SJCRH30 (cell line): ENCODE data around the gene ZNF215. TPM values are rescaled to one million over a fixed set of nuclear protein-coding genes. Genes with fewer than 3 reads are reported as not detected.

Experiments used
- DNase-seq, 2 experiments: peaks; one replicate each; pipeline ENCODE4 v3.0.0-alpha.2; 2015 to 2020
- H3K27ac ChIP-seq: fragments of 250-450 bp; sonication (Bioruptor Pico); 2 replicates; pipeline ENCODE4 v1.5.1; 2020; ENCODE audit warnings: mild to moderate bottlenecking, moderate library complexity
- H3K27me3 ChIP-seq: fragments of 250-450 bp; sonication (Bioruptor Pico); 2 replicates; pipeline ENCODE4 v1.5.1; 2020; ENCODE audit warnings: mild to moderate bottlenecking, moderate library complexity
- H3K36me3 ChIP-seq: fragments of 250-450 bp; sonication (Bioruptor Pico); 2 replicates; pipeline ENCODE4 v1.5.1; 2020; ENCODE audit warnings: mild to moderate bottlenecking, moderate library complexity
- H3K4me1 ChIP-seq: fragments of 250-450 bp; sonication (Bioruptor Pico); 2 replicates; pipeline ENCODE4 v1.5.1; 2020; ENCODE audit warnings: mild to moderate bottlenecking, moderate library complexity
- H3K4me3 ChIP-seq: fragments of 250-450 bp; sonication (Bioruptor Pico); 2 replicates; pipeline ENCODE4 v1.5.1; 2020; ENCODE audit warnings: mild to moderate bottlenecking, moderate library complexity
- H3K9me3 ChIP-seq: fragments of 250-450 bp; sonication (Bioruptor Pico); replicated peaks from 2 replicates; pipeline ENCODE4 v1.5.1; 2020; ENCODE audit warnings: mild to moderate bottlenecking, moderate library complexity
- total RNA-seq: library from RNA; depleted of rRNA; stranded (reverse); fragments of >200 nt; shearing (Covaris generic); gene quantifications from 2 replicates; pipeline ENCODE4 v1.2.3, GENCODE V29; 2014; rRNA removed

The ZNF215 gene
- total RNA-seq, 1 experiment from 2014 or later: not detected

DNA sequence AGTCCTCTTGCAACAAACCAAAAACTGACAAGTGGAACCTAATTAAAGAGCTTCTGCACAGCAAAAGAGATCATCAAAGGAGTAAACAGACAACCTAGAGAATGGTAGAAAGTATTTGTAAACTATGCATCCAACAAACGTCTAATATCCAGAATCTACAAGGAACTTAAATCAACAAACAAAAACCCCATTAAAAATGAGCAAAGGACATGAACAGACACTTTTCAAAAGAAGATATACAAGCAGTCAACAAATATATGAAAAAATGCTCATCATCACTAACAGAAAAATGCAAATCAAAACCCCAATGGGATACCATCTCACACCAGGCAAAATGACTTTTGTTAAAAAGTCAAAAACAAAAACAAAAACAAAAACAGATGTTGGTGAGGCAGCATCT lies 60.3 kb downstream of the ZNF215 start:
- no peaks in the 10 kb centered on the region for H3K36me3 ChIP-seq
- H3K27me3 ChIP-seq: no peaks in the 10 kb centered on the region
- no peak for DNase-seq
- no peak overlapping the region for H3K27ac ChIP-seq
- no peaks in the 10 kb centered on the region for H3K9me3 ChIP-seq
- no peaks in the 10 kb centered on the region for H3K4me1 ChIP-seq
- H3K4me3 ChIP-seq: no peak overlapping the region

DNA sequence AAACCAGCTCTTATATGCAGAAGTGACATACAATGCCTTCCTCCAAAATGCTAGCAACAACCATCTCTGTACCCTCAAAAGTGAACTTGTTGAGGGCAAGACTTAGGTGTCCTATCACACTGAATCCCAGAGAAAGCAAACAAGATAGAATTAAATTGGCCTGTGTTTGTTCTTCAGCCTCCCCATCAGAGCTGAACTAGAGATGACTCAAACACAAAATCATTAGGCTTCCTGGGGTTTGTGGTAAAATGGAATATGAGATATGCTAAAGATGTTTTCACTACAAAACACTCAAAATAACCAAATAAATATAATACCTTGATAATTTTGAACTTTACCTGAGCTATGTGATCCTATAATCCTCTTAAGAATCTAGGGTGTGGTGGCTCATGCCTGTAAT lies 62.3 kb downstream of the ZNF215 start:
- H3K4me3 ChIP-seq: no peak overlapping the region
- H3K9me3 ChIP-seq: no peaks in the 10 kb centered on the region
- H3K36me3 ChIP-seq: no peaks in the 10 kb centered on the region
- no peaks in the 10 kb centered on the region for H3K4me1 ChIP-seq
- no peak overlapping the region for H3K27ac ChIP-seq
- no peak for DNase-seq
- no peaks in the 10 kb centered on the region for H3K27me3 ChIP-seq

DNA sequence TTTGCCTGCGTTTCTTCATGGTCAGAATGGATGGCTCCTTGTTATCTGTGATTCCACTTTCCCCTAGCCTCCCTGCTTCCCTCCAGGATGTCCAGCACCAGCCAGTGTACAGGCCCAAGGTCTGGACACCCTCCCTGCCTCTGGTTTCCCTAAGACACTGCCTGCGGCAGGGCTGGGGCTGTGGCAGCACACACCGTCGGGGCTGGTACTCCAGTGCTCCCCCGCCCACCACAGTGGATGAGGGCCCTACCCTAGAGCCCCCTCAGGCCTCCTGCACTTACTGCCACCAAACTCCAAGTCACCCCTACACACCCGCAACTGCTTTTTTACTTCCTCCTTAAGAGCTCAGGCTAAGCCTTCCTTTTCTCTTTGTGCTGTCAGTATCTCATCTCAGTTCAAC lies 65.0 kb downstream of the ZNF215 start:
- Histone ChIP-seq H3K27me3 (no peaks in the 10 kb centered on the region), H3K27ac (no peak overlapping the region), H3K36me3 (no peaks in the 10 kb centered on the region), H3K9me3 (no peaks in the 10 kb centered on the region), H3K4me3 (no peak overlapping the region), H3K4me1 (no peaks in the 10 kb centered on the region)
- DNase-seq: no peak

DNA sequence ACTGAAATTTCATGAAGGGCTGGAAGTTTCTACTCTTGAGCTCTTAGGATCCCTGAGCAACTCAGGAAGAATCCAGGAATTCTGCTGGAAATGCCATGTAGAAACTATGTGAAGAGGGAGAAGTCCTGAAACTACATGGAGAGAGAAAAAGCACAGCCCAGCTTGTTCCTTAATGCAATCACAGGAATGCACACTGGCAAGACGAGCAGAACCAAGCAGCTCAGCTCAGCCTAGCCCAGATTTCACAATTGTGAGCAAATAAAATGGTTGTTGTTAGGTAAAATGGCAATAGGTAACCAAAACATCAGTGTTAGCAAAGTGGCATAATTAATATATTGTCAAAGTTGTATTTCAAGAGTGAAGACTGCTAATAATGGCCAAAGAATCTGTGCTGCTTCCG lies 65.8 kb downstream of the ZNF215 start:
- no peak for DNase-seq
- H3K27me3 ChIP-seq: no peaks in the 10 kb centered on the region
- H3K4me3 ChIP-seq: no peak overlapping the region
- H3K27ac ChIP-seq: no peak overlapping the region
- H3K9me3 ChIP-seq: no peaks in the 10 kb centered on the region
- no peaks in the 10 kb centered on the region for H3K4me1 ChIP-seq
- no peaks in the 10 kb centered on the region for H3K36me3 ChIP-seq

DNA sequence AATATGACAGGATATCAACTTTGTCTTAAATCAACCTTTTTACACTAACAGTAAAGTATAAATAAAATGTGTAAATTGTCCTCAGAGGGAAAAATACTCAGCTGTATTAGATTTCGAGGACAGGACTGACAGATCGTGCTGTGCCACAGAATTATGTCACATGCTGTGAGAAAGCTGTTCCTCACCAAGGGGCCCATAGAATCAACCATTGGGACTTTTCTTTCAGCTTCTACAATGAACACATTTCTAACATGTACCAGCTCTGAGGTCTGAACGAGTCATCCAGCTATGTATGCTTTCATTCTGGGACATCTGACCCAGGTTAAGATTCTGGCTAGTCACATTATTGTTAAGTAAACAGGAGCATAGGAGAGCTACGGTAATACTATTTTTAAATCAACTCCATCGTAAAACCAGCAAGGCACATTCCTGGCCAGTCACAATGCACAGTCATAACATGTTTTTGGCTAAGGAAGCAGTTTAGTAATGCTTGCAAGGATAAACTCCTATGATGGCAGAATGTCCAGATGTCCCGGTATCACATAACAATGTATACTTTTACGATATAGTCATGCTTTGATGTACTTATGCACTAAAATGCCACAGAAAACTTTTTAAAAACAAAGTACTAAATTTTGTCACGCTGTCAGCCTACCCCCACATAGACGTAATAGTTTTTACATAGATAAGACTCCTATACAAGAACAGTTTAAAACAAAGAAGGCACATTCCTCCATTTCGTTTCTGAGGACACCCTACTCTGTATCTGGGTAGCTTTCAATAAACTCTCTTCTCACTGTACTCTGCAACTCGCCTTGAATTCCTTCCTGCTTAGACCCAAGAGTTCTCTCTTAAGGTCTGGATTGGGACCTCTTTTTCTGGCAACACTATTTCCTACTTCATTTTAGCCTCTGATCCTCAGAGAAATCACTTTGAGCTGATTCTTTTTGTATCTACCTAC lies 66.5 kb downstream of the ZNF215 start:
- Histone ChIP-seq H3K4me3 (no peak overlapping the region), H3K4me1 (no peaks in the 10 kb centered on the region), H3K36me3 (no peaks in the 10 kb centered on the region), H3K9me3 (no peaks in the 10 kb centered on the region), H3K27ac (no peak overlapping the region), H3K27me3 (no peaks in the 10 kb centered on the region)
- no peak for DNase-seq

DNA sequence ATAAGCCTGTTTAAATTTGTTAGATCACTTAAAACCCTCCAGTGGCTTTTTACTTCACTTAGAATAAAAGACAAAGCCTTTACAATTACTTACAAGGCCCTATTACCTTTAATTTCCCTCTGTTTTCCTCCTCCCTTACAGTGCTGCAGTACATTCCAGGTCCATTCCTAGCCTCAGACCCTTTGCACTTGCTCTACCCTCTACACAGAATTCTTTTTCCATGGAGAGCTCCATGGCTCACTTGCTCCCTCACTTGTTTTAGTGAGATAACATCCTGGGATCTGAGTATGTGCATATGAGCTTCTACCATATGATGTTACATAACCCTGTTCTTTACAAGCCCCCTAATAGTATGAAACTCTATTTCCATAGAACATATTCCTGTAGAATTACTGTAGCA lies 69.5 kb downstream of the ZNF215 start:
- H3K4me1 ChIP-seq: no peaks in the 10 kb centered on the region
- H3K27ac ChIP-seq: no peak overlapping the region
- H3K9me3 ChIP-seq: no peaks in the 10 kb centered on the region
- no peaks in the 10 kb centered on the region for H3K36me3 ChIP-seq
- 0 out of 2 replicates have a peak, but pooled peaks cover 7% of the 10 kb centered on the region for H3K27me3 ChIP-seq
- H3K4me3 ChIP-seq: no peak overlapping the region
- DNase-seq: no peak

DNA sequence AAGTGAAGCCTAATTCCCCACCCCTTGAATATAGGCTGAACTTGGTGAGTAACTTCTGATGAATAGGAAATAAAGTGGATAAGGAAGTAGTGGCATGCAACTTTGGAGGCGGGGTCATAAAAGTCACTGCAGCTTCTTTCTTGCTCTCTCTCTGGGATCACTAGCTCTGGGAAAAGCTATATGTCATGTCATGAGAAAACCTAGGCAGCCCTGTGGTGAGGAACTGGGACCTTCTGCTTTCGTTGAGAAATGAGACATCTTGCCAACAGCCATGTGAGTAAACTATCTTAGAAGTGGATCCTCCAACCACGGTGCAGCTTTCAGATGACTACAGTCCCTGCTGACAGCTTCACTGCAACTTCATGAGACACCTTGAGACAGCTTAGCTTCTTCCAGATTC lies 78.3 kb downstream of the ZNF215 start:
- H3K4me1 ChIP-seq: no peaks in the 10 kb centered on the region
- no peak overlapping the region for H3K4me3 ChIP-seq
- H3K27ac ChIP-seq: no peak overlapping the region
- H3K27me3 ChIP-seq: 0 out of 2 replicates have a peak, but pooled peaks cover 7% of the 10 kb centered on the region
- no peaks in the 10 kb centered on the region for H3K36me3 ChIP-seq
- H3K9me3 ChIP-seq: no peaks in the 10 kb centered on the region
- no peak for DNase-seq

Other genes starting within 250 kb of the ZNF215 start
- 44.2 and 45.5 TPM in 2 replicates for gene MRPL17, start 243.1 kb upstream of the ZNF215 start, total RNA-seq
- gene OR2AG2, start 154.4 kb upstream of the ZNF215 start, total RNA-seq: not detected in 2 replicates
- gene OR2AG1, start 143.4 kb upstream of the ZNF215 start, total RNA-seq: not detected in 2 replicates
- not detected in 2 replicates for gene OR6A2, start 126.7 kb upstream of the ZNF215 start, total RNA-seq
- not detected in 2 replicates for gene OR10A5, start 80.7 kb upstream of the ZNF215 start, total RNA-seq
- gene OR10A2, start 63.4 kb upstream of the ZNF215 start, total RNA-seq: not detected in 2 replicates
- not detected in 2 replicates for gene OR10A4, start 49.8 kb upstream of the ZNF215 start, total RNA-seq
- not detected in 2 replicates for gene OR2D2, start 33.9 kb upstream of the ZNF215 start, total RNA-seq
- not detected in 2 replicates for gene OR2D3, start 5.4 kb upstream of the ZNF215 start, total RNA-seq
- gene ZNF214, start 93.9 kb downstream of the ZNF215 start, total RNA-seq: 0.20 and 0.61 TPM in 2 replicates
- gene NLRP14, start 94.1 kb downstream of the ZNF215 start, total RNA-seq: not detected in 2 replicates
- not detected in 2 replicates for gene RBMXL2, start 162.6 kb downstream of the ZNF215 start, total RNA-seq